Neural cell (in vitro differentiated cells): Measurements from ENCODE around the gene RCSD1. TPM values are rescaled to one million over a fixed set of nuclear protein-coding genes. Genes with fewer than 3 reads are reported as not detected.

Source experiments
- H2AFZ ChIP-seq: fragments of 200-600, 300-800 bp; sonication (generic), shearing (Covaris generic); 2 replicates; pipeline ENCODE4 v1.6.0; 2014; ENCODE audit warnings: low read depth, mild to moderate bottlenecking, antibody characterized with exemption, low read length, moderate library complexity
- H3F3A ChIP-seq: fragments of 200-600 bp; shearing (Covaris generic); 2 replicates; pipeline ENCODE4 v1.6.1; 2016; ENCODE audit warnings: mild to moderate bottlenecking, moderate library complexity, mixed read lengths, antibody characterized with exemption, low read length; ENCODE audit not compliant: insufficient read depth, poor library complexity, severe bottlenecking
- H3K27ac ChIP-seq: fragments of 200-600, 300-800 bp; sonication (generic), shearing (Covaris generic); 2 replicates; pipeline ENCODE4 v1.5.1; 2014; ENCODE audit warnings: mild to moderate bottlenecking, low read length, moderate library complexity
- H3K27me3 ChIP-seq: fragments of 300-800, 200-600 bp; sonication (generic), shearing (Covaris generic); 2 replicates; pipeline ENCODE4 v1.6.0; 2014; ENCODE audit warnings: mild to moderate bottlenecking, low read depth, low read length, moderate library complexity; ENCODE audit not compliant: insufficient read depth
- H3K36me3 ChIP-seq: fragments of 300-800, 200-600 bp; sonication (generic), shearing (Covaris generic); 2 replicates; pipeline ENCODE4 v1.5.1; 2014; ENCODE audit warnings: mild to moderate bottlenecking, antibody characterized with exemption, low read length, moderate library complexity; ENCODE audit not compliant: insufficient read depth
- H3K4me2 ChIP-seq: fragments of 300-800, 200-600 bp; sonication (generic), shearing (Covaris generic); 2 replicates; pipeline ENCODE4 v1.6.0; 2014; ENCODE audit warnings: mild to moderate bottlenecking, low read length
- H3K4me3 ChIP-seq: fragments of 300-800, 200-600 bp; sonication (generic), shearing (Covaris generic); 2 replicates; pipeline ENCODE4 v1.5.1; 2014; ENCODE audit warnings: mild to moderate bottlenecking, low read length, moderate library complexity
- H3K79me2 ChIP-seq: fragments of 200-600 bp; shearing (Covaris generic); replicated peaks from 2 replicates; pipeline ENCODE4 v1.6.0; 2014; ENCODE audit warnings: mild to moderate bottlenecking, low read length, moderate library complexity; ENCODE audit not compliant: insufficient read depth
- H3K9ac ChIP-seq: fragments of 300-800, 200-600 bp; sonication (generic), shearing (Covaris generic); 2 replicates; pipeline ENCODE4 v1.6.1; 2016; ENCODE audit warnings: mild to moderate bottlenecking, low read length, mixed read lengths
- H3K9me2 ChIP-seq: fragments of 200-600 bp; shearing (Covaris generic); 2 replicates; pipeline ENCODE4 v1.6.1; 2016; ENCODE audit warnings: mild to moderate bottlenecking, low read length, mixed read lengths; ENCODE audit not compliant: insufficient read depth
- H3K9me3 ChIP-seq: fragments of 200-600, 300-800 bp; sonication (generic), shearing (Covaris generic); 2 replicates; pipeline ENCODE4 v1.6.1; 2016; ENCODE audit warnings: mild to moderate bottlenecking, mixed run types, low read length, moderate library complexity, mixed read lengths
- H4K20me1 ChIP-seq: fragments of 200-600 bp; shearing (Covaris generic); 2 replicates; pipeline ENCODE4 v1.6.1; 2016; ENCODE audit warnings: mild to moderate bottlenecking, mixed run types; ENCODE audit not compliant: insufficient read depth
- CTCF ChIP-seq: fragments of 450-650 bp; IDR thresholded peaks from 2 replicates; pipeline ENCODE4 v1.5.1; 2014; ENCODE audit warnings: antibody characterized with exemption, mild to moderate bottlenecking, moderate library complexity; ENCODE audit not compliant: poor library complexity, severe bottlenecking
- EP300 ChIP-seq: fragments of 450-650 bp; conservative IDR thresholded peaks from 2 replicates; pipeline ENCODE4 v1.6.1; 2014; ENCODE audit warnings: antibody characterized with exemption, mild to moderate bottlenecking, moderate library complexity; ENCODE audit not compliant: poor library complexity, severe bottlenecking
- EZH2 ChIP-seq: fragments of 200-600, 300-800 bp; shearing (Covaris generic), sonication (generic); IDR thresholded peaks from 2 replicates; pipeline ENCODE4 v1.6.1; 2014; ENCODE audit warnings: antibody characterized with exemption, low read length, borderline replicate concordance, mild to moderate bottlenecking; ENCODE audit not compliant: insufficient read depth, poor library complexity, severe bottlenecking
- MXI1 ChIP-seq: fragments of 450-650 bp; conservative IDR thresholded peaks from 2 replicates; pipeline ENCODE4 v1.6.1; 2014; ENCODE audit warnings: antibody characterized with exemption, mild to moderate bottlenecking; ENCODE audit not compliant: poor library complexity, severe bottlenecking
- POLR2AphosphoS5 ChIP-seq: IDR thresholded peaks from 2 replicates; pipeline ENCODE4 v1.6.1; 2012
- RAD21 ChIP-seq: fragments of 450-650 bp; conservative IDR thresholded peaks from 2 replicates; pipeline ENCODE4 v1.6.1; 2014; ENCODE audit warnings: antibody characterized with exemption, mild to moderate bottlenecking, moderate library complexity
- REST ChIP-seq: IDR thresholded peaks from 2 replicates; pipeline ENCODE4 v1.6.1; 2012; ENCODE audit warnings: borderline replicate concordance
- SMC3 ChIP-seq: fragments of 450-650 bp; conservative IDR thresholded peaks from 2 replicates; pipeline ENCODE4 v1.6.1; 2014; ENCODE audit warnings: antibody characterized with exemption, mild to moderate bottlenecking, moderate library complexity; ENCODE audit not compliant: poor library complexity
- TAF1 ChIP-seq: IDR thresholded peaks from 2 replicates; pipeline ENCODE4 v1.6.1; 2012; ENCODE audit warnings: low read depth
- polyA plus RNA-seq: library from polyadenylated mRNA; depleted of rRNA; stranded (reverse); fragments of >200 nt; gene quantifications from 2 replicates; pipeline ENCODE4 v1.2.3, GENCODE V29; 2014

RCSD1 gene
- polyA plus RNA-seq, 1 donor from 2014 or later = not detected

GRCh38 chr1:167674156-167674555 is 44.1 kb downstream of the RCSD1 start (continued):
- TF ChIP-seq MXI1 = no peak
- no peak for TF ChIP-seq SMC3
- TF ChIP-seq POLR2AphosphoS5 = no peak

DNA sequence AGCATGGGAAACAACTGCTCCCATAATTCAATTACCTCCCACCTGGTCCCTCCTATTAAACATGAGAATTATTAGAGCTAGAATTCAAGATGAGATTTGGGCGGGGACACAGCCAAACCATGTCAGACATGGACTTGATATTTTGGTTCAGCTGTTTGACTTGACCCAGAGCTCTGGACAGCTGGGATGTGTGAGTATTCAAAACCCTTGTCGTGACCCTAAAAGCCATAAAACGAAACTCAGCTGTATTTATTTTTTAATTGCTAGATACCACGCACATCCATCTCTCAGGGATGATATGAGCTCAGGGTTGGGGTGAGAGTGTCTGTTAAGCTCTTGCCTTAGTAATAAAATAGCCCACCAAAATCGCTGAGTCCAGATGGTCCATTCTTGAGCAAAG is 45.4 kb downstream of the RCSD1 start:
- Histone ChIP-seq H3K4me3 (no peak overlapping the region), H3K27ac (no peak overlapping the region), H3K9me2 (no peaks in the 10 kb centered on the region), H3K9ac (no peak overlapping the region), H3K79me2 (no peaks in the 10 kb centered on the region), H3F3A (no peaks in the 10 kb centered on the region), H2AFZ (no peak overlapping the region), H3K27me3 (no peaks in the 10 kb centered on the region), H3K36me3 (no peaks in the 10 kb centered on the region), H4K20me1 (no peaks in the 10 kb centered on the region), H3K4me2 (no peak overlapping the region), H3K9me3 (no peaks in the 10 kb centered on the region)
- TF ChIP-seq TAF1 = no peak
- no peak for TF ChIP-seq POLR2AphosphoS5
- no peak for TF ChIP-seq CTCF
- no peak for TF ChIP-seq SMC3
- TF ChIP-seq RAD21 = no peak
- TF ChIP-seq EZH2 = no peak
- TF ChIP-seq MXI1 = no peak
- TF ChIP-seq EP300 = no peak
- TF ChIP-seq REST = no peak

DNA sequence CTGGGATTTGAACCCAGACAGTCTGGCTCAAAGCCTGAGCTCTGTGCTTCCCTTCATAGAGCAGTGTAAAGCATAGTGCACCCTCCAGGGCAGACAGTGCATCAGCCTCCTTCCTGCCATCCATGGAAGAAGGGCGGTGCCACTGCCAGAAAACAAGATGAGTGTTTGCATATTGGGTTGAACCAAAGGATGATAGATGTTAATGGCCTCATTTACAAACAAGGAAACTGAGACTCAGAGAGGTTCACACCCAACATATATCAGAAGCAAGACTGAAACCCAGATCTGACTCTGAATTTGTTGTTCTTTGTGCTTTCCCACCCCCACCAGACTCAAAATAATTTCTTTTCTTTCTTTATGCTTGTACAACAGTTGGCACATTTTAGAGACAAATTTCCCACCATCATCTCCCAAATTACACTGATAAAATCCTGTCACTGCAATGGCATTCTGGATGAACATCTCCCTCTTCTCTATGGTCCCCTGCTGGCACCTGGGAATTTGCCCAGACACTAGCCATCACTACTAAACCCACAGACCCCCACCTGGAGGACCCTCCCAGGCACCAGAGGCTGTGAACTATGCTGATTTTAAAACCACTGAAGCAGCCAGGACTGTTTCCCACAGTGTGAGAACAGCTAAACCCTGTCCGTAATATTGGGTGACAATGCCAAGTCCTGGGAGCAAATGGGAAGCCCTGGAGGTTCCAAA is 46.3 kb downstream of the RCSD1 start:
- no peaks in the 10 kb centered on the region for H3F3A ChIP-seq
- H3K27ac ChIP-seq = no peak overlapping the region
- H3K36me3 ChIP-seq = no peaks in the 10 kb centered on the region
- H3K27me3 ChIP-seq = no peaks in the 10 kb centered on the region
- no peak overlapping the region for H2AFZ ChIP-seq
- no peaks in the 10 kb centered on the region for H4K20me1 ChIP-seq
- H3K9me2 ChIP-seq = no peaks in the 10 kb centered on the region
- no peak overlapping the region for H3K4me2 ChIP-seq
- TF ChIP-seq REST (no peak), SMC3 (no peak), EZH2 (no peak), MXI1 (no peak), TAF1 (no peak), POLR2AphosphoS5 (no peak), CTCF (no peak), RAD21 (no peak), EP300 (no peak)
- no peak overlapping the region for H3K4me3 ChIP-seq
- H3K79me2 ChIP-seq = no peaks in the 10 kb centered on the region
- H3K9ac ChIP-seq = no peak overlapping the region
- H3K9me3 ChIP-seq = no peaks in the 10 kb centered on the region
